HEK293 (cell line): ENCODE results near the gene TIGAR.

Experiments used
- AEBP2 ChIP-seq: fragments of 450-650 bp; formaldehyde crosslinking; IDR thresholded peaks from 2 replicates; pipeline ENCODE4 v1.5.1; 2016; ENCODE audit warnings: missing biosample characterization, missing genetic modification characterization, borderline replicate concordance
- SCRT1 ChIP-seq: fragments of 450-650 bp; formaldehyde crosslinking; IDR thresholded peaks from 2 replicates; pipeline ENCODE4 v1.5.1; 2016; ENCODE audit warnings: missing biosample characterization, missing genetic modification characterization, borderline replicate concordance
- ZBTB17 ChIP-seq: fragments of 450-650 bp; formaldehyde crosslinking; IDR thresholded peaks from 2 replicates; pipeline ENCODE4 v1.5.1; 2016; ENCODE audit warnings: missing biosample characterization, missing genetic modification characterization
- ZBTB6 ChIP-seq: fragments of 450-650 bp; formaldehyde crosslinking; IDR thresholded peaks from 2 replicates; pipeline ENCODE4 v1.5.1; 2017; ENCODE audit warnings: missing biosample characterization, missing genetic modification characterization
- ZBTB7A ChIP-seq: fragments of 450-650 bp; formaldehyde crosslinking; IDR thresholded peaks from 2 replicates; pipeline ENCODE4 v1.5.1; 2016; ENCODE audit warnings: low read depth, missing biosample characterization, missing genetic modification characterization
- ZEB2 ChIP-seq: fragments of 450-650 bp; formaldehyde crosslinking; IDR thresholded peaks from 2 replicates; pipeline ENCODE4 v1.5.1; 2016; ENCODE audit warnings: missing biosample characterization, missing genetic modification characterization
- ZNF112 ChIP-seq: fragments of 450-650 bp; formaldehyde crosslinking; IDR thresholded peaks from 2 replicates; pipeline ENCODE4 v1.5.0; 2017; ENCODE audit warnings: missing biosample characterization, missing genetic modification characterization
- ZNF391 ChIP-seq: fragments of 450-650 bp; formaldehyde crosslinking; IDR thresholded peaks from 2 replicates; pipeline ENCODE4 v1.5.1; 2016; ENCODE audit warnings: low read depth, missing biosample characterization, missing genetic modification characterization, borderline replicate concordance
- ZNF394 ChIP-seq: fragments of 450-650 bp; formaldehyde crosslinking; IDR thresholded peaks from 2 replicates; pipeline ENCODE4 v1.5.1; 2016; ENCODE audit warnings: missing biosample characterization, missing genetic modification characterization, mild to moderate bottlenecking, moderate library complexity, borderline replicate concordance
- ZNF501 ChIP-seq: fragments of 450-650 bp; formaldehyde crosslinking; IDR thresholded peaks from 2 replicates; pipeline ENCODE4 v1.5.1; 2016; ENCODE audit warnings: missing biosample characterization, missing genetic modification characterization
- ZNF571 ChIP-seq: fragments of 450-650 bp; formaldehyde crosslinking; IDR thresholded peaks from 2 replicates; pipeline ENCODE4 v1.5.0; 2017; ENCODE audit warnings: missing biosample characterization, missing genetic modification characterization
- ZNF585B ChIP-seq: fragments of 450-650 bp; formaldehyde crosslinking; IDR thresholded peaks from 2 replicates; pipeline ENCODE4 v1.5.1; 2016; ENCODE audit warnings: missing biosample characterization, missing genetic modification characterization
- ZNF654 ChIP-seq: fragments of 450-650 bp; formaldehyde crosslinking; IDR thresholded peaks from 2 replicates; pipeline ENCODE4 v1.5.1; 2016; ENCODE audit warnings: low read depth, missing biosample characterization, missing genetic modification characterization
- ZNF701 ChIP-seq: fragments of 450-650 bp; formaldehyde crosslinking; IDR thresholded peaks from 2 replicates; pipeline ENCODE4 v1.5.1; 2016; ENCODE audit warnings: missing biosample characterization, missing genetic modification characterization
- ZNF791 ChIP-seq: fragments of 450-650 bp; formaldehyde crosslinking; IDR thresholded peaks from 2 replicates; pipeline ENCODE4 v1.5.1; 2016; ENCODE audit warnings: missing biosample characterization, missing genetic modification characterization
- ZNF792 ChIP-seq: fragments of 450-650 bp; formaldehyde crosslinking; IDR thresholded peaks from 2 replicates; pipeline ENCODE4 v1.5.1; 2016; ENCODE audit warnings: missing biosample characterization, missing genetic modification characterization
- TF ChIP-seq, protein P1 (sequence below): fragments of 450-650 bp; formaldehyde crosslinking; IDR thresholded peaks from 2 replicates; pipeline ENCODE4 v1.5.1; 2016; ENCODE audit warnings: missing biosample characterization, missing genetic modification characterization
- TF ChIP-seq, protein P2 (sequence below): fragments of 450-650 bp; formaldehyde crosslinking; IDR thresholded peaks from 2 replicates; pipeline ENCODE4 v1.5.1; 2016; ENCODE audit warnings: missing biosample characterization, missing genetic modification characterization
- TF ChIP-seq, protein P3 (sequence below): fragments of 450-650 bp; formaldehyde crosslinking; IDR thresholded peaks from 2 replicates; pipeline ENCODE4 v1.5.0; 2017; ENCODE audit warnings: missing biosample characterization, missing genetic modification characterization, borderline replicate concordance
- TF ChIP-seq, protein P4 (sequence below): fragments of 450-650 bp; formaldehyde crosslinking; IDR thresholded peaks from 2 replicates; pipeline ENCODE4 v1.5.1; 2016; ENCODE audit warnings: missing biosample characterization, missing genetic modification characterization, borderline replicate concordance
- TF ChIP-seq, protein P5 (sequence below): fragments of 450-650 bp; formaldehyde crosslinking; IDR thresholded peaks from 2 replicates; pipeline ENCODE4 v1.5.1; 2016; ENCODE audit warnings: missing biosample characterization, missing genetic modification characterization

TIGAR gene

DNA sequence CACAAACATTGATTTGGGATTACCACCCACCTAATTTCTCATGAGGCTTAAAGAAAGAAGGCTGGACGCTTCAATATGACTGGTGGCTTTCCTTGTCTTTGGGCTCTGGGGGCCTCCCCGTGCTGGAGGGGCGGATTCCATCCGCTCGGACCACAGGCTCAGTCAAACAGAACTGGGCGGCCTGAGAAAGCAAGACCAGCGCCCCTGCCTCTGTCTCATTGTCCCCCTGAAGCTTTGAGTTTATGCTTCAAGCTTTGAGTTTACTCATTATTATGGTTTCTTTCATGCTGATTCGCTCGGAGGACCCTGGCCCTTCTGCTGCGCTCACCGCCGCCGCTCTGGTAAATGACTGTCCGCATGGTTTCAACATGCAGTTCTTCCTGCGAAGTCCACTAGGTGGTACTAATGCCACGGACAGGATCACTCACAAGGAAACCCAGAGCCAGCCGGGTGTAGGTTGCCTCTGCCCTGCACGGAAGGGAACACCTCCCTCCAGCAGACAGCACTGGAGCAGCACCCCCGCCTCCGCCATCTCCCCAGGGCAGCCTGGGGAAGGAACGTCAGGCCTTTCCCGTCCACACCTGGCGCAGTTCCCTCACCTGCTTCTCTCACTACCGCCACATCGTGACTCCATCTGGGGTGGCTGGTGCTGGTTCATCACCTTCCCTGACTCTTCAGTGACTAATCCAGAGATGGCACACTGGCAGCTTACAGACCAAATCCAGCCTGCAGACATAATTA, 13.2 kb upstream of the TIGAR start (continued):
- TF ChIP-seq, protein P1, sequence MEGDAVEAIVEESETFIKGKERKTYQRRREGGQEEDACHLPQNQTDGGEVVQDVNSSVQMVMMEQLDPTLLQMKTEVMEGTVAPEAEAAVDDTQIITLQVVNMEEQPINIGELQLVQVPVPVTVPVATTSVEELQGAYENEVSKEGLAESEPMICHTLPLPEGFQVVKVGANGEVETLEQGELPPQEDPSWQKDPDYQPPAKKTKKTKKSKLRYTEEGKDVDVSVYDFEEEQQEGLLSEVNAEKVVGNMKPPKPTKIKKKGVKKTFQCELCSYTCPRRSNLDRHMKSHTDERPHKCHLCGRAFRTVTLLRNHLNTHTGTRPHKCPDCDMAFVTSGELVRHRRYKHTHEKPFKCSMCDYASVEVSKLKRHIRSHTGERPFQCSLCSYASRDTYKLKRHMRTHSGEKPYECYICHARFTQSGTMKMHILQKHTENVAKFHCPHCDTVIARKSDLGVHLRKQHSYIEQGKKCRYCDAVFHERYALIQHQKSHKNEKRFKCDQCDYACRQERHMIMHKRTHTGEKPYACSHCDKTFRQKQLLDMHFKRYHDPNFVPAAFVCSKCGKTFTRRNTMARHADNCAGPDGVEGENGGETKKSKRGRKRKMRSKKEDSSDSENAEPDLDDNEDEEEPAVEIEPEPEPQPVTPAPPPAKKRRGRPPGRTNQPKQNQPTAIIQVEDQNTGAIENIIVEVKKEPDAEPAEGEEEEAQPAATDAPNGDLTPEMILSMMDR (tag by site-specific recombination), result peak; percentile 92
- TF ChIP-seq, protein P2, sequence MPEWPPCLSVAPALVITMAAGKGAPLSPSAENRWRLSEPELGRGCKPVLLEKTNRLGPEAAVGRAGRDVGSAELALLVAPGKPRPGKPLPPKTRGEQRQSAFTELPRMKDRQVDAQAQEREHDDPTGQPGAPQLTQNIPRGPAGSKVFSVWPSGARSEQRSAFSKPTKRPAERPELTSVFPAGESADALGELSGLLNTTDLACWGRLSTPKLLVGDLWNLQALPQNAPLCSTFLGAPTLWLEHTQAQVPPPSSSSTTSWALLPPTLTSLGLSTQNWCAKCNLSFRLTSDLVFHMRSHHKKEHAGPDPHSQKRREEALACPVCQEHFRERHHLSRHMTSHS (tag by site-specific recombination), result no peak
- TF ChIP-seq ZNF571 (tag by site-specific recombination) (no peak), ZBTB17 (peak; percentile 84), ZNF701 (no peak), ZNF112 (tag by site-specific recombination) (no peak), ZBTB6 (0 out of 2 replicates have a peak, but pooled peaks have one; percentile 15), ZNF791 (tag by site-specific recombination) (no peak), ZNF501 (tag by site-specific recombination) (peak; percentile 58; the same call in 1 of the 2 replicates), ZEB2 (tag by site-specific recombination) (no peak), ZNF391 (tag by site-specific recombination) (no peak), ZNF654 (peak; percentile 88), ZBTB7A (tag by site-specific recombination) (no peak), SCRT1 (no peak), ZNF585B (tag by site-specific recombination) (no peak), ZNF792 (tag by site-specific recombination) (no peak), AEBP2 (tag by site-specific recombination) (no peak), ZNF394 (tag by site-specific recombination) (no peak)
- TF ChIP-seq, protein P3, sequence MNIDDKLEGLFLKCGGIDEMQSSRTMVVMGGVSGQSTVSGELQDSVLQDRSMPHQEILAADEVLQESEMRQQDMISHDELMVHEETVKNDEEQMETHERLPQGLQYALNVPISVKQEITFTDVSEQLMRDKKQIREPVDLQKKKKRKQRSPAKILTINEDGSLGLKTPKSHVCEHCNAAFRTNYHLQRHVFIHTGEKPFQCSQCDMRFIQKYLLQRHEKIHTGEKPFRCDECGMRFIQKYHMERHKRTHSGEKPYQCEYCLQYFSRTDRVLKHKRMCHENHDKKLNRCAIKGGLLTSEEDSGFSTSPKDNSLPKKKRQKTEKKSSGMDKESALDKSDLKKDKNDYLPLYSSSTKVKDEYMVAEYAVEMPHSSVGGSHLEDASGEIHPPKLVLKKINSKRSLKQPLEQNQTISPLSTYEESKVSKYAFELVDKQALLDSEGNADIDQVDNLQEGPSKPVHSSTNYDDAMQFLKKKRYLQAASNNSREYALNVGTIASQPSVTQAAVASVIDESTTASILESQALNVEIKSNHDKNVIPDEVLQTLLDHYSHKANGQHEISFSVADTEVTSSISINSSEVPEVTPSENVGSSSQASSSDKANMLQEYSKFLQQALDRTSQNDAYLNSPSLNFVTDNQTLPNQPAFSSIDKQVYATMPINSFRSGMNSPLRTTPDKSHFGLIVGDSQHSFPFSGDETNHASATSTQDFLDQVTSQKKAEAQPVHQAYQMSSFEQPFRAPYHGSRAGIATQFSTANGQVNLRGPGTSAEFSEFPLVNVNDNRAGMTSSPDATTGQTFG (tag by site-specific recombination), result no peak
- TF ChIP-seq, protein P4, sequence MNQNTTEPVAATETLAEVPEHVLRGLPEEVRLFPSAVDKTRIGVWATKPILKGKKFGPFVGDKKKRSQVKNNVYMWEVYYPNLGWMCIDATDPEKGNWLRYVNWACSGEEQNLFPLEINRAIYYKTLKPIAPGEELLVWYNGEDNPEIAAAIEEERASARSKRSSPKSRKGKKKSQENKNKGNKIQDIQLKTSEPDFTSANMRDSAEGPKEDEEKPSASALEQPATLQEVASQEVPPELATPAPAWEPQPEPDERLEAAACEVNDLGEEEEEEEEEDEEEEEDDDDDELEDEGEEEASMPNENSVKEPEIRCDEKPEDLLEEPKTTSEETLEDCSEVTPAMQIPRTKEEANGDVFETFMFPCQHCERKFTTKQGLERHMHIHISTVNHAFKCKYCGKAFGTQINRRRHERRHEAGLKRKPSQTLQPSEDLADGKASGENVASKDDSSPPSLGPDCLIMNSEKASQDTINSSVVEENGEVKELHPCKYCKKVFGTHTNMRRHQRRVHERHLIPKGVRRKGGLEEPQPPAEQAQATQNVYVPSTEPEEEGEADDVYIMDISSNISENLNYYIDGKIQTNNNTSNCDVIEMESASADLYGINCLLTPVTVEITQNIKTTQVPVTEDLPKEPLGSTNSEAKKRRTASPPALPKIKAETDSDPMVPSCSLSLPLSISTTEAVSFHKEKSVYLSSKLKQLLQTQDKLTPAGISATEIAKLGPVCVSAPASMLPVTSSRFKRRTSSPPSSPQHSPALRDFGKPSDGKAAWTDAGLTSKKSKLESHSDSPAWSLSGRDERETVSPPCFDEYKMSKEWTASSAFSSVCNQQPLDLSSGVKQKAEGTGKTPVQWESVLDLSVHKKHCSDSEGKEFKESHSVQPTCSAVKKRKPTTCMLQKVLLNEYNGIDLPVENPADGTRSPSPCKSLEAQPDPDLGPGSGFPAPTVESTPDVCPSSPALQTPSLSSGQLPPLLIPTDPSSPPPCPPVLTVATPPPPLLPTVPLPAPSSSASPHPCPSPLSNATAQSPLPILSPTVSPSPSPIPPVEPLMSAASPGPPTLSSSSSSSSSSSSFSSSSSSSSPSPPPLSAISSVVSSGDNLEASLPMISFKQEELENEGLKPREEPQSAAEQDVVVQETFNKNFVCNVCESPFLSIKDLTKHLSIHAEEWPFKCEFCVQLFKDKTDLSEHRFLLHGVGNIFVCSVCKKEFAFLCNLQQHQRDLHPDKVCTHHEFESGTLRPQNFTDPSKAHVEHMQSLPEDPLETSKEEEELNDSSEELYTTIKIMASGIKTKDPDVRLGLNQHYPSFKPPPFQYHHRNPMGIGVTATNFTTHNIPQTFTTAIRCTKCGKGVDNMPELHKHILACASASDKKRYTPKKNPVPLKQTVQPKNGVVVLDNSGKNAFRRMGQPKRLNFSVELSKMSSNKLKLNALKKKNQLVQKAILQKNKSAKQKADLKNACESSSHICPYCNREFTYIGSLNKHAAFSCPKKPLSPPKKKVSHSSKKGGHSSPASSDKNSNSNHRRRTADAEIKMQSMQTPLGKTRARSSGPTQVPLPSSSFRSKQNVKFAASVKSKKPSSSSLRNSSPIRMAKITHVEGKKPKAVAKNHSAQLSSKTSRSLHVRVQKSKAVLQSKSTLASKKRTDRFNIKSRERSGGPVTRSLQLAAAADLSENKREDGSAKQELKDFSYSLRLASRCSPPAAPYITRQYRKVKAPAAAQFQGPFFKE (tag by site-specific recombination), result no peak
- TF ChIP-seq, protein P5, sequence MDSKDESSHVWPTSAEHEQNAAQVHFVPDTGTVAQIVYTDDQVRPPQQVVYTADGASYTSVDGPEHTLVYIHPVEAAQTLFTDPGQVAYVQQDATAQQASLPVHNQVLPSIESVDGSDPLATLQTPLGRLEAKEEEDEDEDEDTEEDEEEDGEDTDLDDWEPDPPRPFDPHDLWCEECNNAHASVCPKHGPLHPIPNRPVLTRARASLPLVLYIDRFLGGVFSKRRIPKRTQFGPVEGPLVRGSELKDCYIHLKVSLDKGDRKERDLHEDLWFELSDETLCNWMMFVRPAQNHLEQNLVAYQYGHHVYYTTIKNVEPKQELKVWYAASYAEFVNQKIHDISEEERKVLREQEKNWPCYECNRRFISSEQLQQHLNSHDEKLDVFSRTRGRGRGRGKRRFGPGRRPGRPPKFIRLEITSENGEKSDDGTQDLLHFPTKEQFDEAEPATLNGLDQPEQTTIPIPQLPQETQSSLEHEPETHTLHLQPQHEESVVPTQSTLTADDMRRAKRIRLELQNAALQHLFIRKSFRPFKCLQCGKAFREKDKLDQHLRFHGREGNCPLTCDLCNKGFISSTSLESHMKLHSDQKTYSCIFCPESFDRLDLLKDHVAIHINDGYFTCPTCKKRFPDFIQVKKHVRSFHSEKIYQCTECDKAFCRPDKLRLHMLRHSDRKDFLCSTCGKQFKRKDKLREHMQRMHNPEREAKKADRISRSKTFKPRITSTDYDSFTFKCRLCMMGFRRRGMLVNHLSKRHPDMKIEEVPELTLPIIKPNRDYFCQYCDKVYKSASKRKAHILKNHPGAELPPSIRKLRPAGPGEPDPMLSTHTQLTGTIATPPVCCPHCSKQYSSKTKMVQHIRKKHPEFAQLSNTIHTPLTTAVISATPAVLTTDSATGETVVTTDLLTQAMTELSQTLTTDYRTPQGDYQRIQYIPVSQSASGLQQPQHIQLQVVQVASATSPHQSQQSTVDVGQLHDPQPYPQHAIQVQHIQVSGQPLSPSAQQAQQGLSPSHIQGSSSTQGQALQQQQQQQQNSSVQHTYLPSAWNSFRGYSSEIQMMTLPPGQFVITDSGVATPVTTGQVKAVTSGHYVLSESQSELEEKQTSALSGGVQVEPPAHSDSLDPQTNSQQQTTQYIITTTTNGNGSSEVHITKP (tag by site-specific recombination), result peak; percentile 61
